ENCODE results near the gene SLC34A2.

GRCh38 chr4:25703731-25704388 lies 48.2 kb downstream of the SLC34A2 start:
- TF ChIP-seq EZH2 (IDR thresholded peaks at IDR 0.05; ENCODE audit: borderline replicate concordance, insufficient read depth, low read length, poor library complexity, severe bottlenecking) = no peak
- no peak for TF ChIP-seq CTCF (IDR thresholded peaks at IDR 0.05; ENCODE audit: poor library complexity, severe bottlenecking)
- no peak for TF ChIP-seq MXI1 (conservative IDR thresholded peaks at IDR 0.05; ENCODE audit: poor library complexity, severe bottlenecking)
- no peak for TF ChIP-seq EP300 (conservative IDR thresholded peaks at IDR 0.05; ENCODE audit: poor library complexity, severe bottlenecking)
- no peak for TF ChIP-seq POLR2AphosphoS5 (IDR thresholded peaks at IDR 0.05)
- TF ChIP-seq TAF1 (IDR thresholded peaks at IDR 0.05; ENCODE audit: low read depth) = no peak
